Vagina (tissue), 2 donors: ENCODE measurements around the gene GABBR1.

ENCODE experiments used
- CTCF ChIP-seq, 3 experiments: fragments of 450-650 bp in 2 of 3; fragments of 200-600 bp in 1 of 3; sonication (generic) in 1 of 3; IDR thresholded peaks; one replicate each; pipeline ENCODE4 v1.5.1; 2017 to 2019; ENCODE audit warnings: antibody characterized with exemption in 3 of 3, mild to moderate bottlenecking in 2 of 3, moderate library complexity in 2 of 3
- POLR2A ChIP-seq, 2 donors: fragments of 450-650 bp; IDR thresholded peaks; one replicate each; pipeline ENCODE4 v1.6.1; 2017; ENCODE audit warnings: antibody characterized with exemption in 2 of 2, mild to moderate bottlenecking in 2 of 2, moderate library complexity in 2 of 2
- POLR2AphosphoS5 ChIP-seq, 2 donors: sonication (generic); formaldehyde crosslinking; IDR thresholded peaks; one replicate each; pipeline ENCODE4 v1.9.0; 2017; ENCODE audit warnings: antibody characterized with exemption in 2 of 2, mild to moderate bottlenecking in 2 of 2, low read depth in 1 of 2; ENCODE audit not compliant: insufficient read depth in 1 of 2

- no peak for TF ChIP-seq CTCF (IDR thresholded peaks at IDR 0.05)
- no peak for TF ChIP-seq POLR2AphosphoS5 (IDR thresholded peaks at IDR 0.05; ENCODE audit: insufficient read depth in 1 of 2, low read depth in 1 of 2)
- no peak for TF ChIP-seq POLR2A (IDR thresholded peaks at IDR 0.05)
Observed at GRCh38 chr6:29554764-29555163, 78.2 kb downstream of the GABBR1 start.
